HG03354 (cell line): ENCODE measurements around the gene ZNF367.

Experiments used
- ATAC-seq: cut with Tn5 transposase; IDR thresholded peaks from one replicate; pipeline ENCODE4 v1.9.1; 2021; ENCODE audit warnings: mild to moderate bottlenecking; ENCODE audit not compliant: unreplicated experiment, poor library complexity, severe bottlenecking

ZNF367 gene

DNA sequence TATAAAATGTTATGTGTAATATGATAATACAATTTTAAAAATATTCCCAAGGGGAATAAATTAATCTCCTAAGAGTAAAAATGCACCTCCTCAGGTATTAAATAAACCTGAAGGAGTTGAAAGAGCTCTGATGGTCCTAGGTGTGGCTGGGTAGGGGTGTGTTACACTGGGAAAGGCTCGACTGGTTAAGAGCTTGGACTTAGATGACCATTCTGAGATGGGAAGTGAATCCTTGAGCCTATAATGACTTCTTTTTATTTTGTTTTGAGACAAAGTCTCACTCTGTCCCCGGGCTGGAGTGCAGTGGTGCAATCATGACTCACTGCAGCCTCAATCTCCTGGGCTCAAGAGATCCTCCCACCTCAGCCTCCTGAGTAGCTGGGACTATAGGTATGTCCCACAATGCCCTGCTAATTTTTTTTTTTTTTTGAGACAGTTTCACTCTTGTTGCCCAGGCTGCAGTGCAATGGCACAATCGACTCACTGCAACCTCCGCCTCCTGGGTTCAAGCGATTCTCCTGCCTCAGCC is 22.6 kb upstream of the ZNF367 start:
- no peak for ATAC-seq

DNA sequence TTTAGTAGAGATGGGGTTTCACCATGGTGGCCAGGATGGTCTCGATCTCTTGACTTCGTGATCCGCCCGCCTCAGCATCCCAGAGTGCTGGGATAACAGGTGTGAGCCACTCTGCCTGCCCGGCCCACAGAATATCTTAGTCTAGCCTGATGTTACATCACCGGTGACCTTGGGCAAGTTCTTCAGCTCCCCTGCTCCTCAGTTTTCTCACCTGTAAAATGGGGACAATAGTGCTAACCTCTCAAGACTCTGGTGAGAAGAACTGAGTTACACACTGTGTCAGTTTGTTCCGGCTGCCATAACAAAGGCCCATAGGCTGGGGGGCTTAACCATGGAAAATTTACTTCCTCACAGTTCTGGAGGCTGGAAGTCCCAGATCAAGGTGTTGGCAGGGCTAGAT is 19.3 kb upstream of the ZNF367 start:
- ATAC-seq, result no peak

DNA sequence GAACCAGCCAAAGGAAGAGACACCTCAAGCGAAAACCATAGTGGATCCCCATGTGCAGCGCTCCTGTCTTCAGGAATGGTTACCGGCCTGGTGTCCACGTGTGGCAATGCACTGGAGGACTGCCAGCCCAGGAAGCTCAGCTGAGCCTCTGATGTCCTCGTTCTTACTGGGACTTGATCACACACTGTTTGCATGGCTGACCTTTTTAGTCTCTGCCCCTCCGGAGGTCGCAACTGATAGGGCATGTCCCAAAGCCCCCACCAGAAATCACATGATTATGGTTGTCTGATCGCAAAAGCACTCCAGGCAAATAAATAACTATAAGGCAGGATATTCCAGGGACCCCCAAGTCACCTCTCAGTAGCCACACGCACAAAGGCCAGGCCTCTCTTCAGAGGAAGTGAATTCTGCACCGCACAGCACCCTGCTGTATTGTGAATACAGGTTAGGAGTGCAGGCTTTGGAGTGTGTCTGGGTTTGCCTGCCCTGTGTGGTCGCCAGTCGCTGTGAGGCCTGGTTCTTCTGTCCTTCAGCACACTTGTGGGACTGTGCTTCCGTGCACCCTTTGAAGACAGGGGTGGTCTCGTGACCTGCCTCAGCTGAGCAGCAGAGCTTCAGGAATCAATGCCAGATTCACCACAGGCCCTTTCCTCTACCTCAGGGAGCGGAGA is 18.4 kb upstream of the ZNF367 start:
- no peak for ATAC-seq

DNA sequence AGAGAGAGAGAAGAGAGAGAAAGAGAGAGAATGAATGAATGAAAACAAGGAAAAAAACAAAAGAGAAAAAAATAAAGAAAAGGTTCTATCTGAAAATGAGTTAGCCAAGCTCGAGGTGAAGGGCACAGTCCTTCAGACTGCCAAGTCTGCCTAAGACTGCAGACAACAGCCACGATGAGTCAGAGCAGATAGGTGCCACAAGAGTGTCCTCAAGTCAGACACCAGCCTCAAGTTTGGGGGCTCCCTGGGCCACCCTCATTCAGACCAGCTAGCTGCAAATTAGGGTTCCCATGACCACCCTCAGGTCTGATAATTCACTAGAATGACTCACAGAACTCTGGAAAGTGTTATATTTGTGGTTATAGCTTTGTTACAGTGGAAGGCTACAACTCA is 17.9 kb upstream of the ZNF367 start:
- ATAC-seq, result no peak

DNA sequence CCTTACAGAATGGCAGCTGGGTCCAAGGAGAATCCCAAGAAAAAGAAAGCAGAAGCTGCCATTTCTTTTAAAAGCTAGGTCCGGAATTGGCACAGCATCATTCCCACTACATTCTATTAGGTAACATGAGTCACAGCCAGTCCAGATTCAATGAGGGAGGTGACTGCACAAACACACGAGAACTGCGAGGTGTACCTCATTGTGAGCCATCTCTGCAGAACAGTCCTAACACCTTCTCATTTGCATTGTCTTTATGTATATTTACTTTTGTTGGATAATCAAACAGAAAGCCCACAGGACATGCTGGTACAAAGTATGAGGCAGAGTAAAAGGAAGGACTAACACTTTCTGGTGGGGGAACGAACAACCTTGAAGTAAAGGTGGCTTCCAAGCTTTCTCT is 17.2 kb upstream of the ZNF367 start:
- no peak for ATAC-seq

DNA sequence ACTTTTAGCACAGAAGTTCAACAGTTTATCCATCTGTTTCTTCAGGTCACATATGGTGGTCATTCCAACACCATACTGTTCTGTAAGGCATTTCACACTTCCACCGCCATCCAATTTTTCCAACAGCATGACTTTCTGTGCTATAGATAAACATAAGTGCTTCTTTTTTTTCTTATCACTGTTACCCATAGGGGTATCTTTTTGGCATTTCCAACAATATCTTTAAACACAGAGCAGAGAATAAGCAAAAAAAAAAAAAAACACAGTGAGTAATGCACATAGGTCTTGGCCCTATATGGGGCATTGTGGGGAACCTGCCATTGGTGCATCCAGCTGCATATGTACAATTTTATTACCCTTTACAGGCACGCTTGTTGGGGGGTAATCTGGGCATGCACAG is 12.2 kb upstream of the ZNF367 start:
- ATAC-seq, result no peak

DNA sequence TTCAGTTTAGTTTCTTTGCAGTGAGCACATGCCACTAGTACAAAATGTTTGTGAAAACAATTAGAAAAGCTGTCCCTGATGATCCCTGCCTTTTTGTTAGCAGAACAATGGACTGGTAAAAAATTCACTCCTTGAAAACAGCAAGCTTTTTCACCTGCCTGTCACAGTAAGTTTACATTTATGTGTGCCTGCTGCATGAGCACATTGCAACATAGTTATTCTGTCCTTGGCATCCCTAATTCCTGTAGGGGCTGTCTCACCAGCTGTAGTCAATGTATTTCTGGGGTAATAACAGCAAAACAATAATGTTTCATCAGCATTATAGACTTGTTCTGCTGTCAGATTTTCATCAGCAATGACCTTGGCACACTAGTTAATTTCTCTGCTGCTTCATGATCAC is 11.6 kb upstream of the ZNF367 start:
- no peak for ATAC-seq

DNA sequence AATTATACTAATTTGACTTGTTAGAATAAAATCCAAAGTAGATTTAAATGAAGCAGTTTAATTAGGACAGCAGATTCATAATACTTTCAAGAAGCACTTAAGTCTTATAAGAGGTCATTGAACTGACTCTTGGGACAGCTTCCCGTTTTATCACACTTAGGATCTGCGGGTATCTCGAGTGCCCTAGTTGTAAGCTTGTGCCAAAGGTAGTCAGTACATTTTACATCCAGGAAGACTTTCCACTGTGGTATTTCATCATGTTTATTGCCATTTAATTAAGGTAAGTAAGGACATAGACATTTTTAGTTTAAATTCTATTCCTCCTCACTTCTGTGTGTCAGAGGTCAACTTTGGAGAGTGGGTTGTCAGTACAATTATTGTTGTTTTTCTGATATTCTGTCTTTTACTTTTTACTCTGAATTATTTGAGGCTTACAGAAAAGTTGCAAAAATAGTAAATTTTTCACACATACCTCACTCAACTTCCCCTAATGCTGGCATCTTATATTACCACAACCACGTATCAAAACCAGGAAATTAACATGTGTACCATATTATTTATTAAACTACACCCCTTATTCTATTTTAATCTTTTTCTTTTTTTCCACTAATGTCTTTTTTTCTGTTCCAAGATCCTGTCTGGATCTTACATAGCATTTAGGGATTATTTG is 7.5 kb upstream of the ZNF367 start:
- no peak for ATAC-seq

DNA sequence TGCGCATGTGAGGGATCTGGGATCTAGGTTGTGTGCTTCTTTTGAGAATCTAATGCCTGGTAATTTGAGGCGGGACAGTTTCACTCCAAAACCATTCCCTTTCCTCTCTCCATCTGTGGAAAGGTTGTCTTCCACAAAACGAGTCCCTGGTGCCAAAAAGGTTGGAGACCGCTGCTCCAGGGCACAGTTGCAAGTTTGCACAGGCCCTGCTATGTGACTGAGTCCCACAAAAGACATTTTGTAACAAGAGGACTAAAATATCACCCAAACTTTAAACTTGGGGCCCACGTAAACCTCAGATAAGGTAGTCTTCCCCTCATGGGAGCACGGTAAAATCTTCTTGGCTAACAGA is 5.8 kb upstream of the ZNF367 start:
- ATAC-seq, result no peak

DNA sequence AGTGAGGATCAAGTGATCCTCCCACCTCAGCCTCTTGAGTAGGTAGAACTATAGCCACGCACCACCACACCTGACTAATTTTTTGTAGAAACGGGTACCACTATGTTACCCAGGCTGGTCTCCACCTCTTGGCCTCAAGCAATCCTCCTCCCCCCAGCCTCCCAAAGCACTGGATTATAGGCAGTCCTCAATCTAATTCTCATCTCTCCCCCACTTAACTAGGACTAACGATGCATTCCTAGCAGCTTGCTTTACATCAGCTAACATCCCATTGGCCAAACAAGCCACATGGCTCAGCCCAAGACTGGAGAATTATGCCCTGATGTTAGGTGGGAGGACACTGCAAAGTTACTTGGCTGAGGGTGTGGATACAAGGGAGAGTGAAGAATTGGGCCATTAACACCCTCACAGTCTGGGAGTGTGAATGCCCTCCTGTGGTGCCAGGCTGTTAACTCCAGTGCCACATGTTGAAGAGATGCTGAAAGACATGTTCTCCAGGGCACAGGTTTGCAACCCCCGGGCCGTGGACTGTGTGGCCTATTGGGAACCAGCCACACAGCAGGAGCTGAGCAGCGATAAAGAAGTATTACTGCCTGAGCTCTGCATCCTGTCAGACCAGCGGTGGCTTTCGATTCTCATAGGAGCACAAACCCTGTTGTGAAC is 5.3 kb upstream of the ZNF367 start:
- ATAC-seq, result no peak

DNA sequence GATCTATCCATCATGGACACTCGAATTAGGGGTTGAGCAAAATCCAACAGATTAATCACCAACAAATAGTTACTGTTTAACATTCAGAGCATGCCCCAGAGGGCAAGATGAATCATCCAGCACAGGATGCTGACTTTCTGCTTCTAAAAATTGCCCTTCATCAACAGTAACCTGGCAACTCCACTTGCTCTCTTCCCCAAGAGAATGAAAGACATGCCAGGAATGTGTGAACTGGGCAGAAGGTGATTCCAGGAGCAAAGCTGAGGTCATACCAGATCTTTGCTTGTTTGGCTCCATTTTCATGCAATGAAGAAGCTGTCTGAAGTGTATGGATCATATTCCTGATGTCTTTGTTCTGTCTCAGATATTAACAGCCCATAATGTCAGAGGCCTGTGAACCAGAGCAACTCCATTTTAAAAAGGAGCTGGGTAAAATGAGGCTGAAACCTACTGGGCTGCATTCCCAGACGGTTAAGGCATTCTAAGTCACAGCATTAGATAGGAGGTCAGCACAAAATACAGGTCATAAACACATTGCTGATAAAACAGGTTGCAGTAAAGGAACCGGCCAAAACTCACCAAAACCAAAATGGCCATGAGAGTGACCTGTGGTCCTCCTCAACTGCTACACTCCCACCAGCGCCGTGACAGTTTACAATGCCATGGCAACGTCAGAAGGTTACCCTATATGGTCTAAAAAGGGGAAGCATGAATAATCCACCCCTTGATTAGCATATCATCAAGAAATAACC is 2.5 kb upstream of the ZNF367 start:
- ATAC-seq, result no peak

DNA sequence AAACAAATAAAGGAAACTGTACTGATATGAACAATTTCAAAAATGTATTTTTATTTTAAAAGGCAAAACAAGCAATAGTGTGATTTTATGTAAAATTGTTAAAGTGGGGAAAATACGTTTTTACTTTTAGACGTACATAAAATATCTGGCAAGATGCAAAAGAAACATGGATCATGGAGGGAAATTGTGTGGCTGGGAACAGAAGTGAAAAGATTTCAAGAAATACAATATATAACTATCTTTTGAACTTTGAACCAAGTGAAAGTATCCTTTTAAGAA is 1.5 kb upstream of the ZNF367 start:
- ATAC-seq, result no peak

DNA sequence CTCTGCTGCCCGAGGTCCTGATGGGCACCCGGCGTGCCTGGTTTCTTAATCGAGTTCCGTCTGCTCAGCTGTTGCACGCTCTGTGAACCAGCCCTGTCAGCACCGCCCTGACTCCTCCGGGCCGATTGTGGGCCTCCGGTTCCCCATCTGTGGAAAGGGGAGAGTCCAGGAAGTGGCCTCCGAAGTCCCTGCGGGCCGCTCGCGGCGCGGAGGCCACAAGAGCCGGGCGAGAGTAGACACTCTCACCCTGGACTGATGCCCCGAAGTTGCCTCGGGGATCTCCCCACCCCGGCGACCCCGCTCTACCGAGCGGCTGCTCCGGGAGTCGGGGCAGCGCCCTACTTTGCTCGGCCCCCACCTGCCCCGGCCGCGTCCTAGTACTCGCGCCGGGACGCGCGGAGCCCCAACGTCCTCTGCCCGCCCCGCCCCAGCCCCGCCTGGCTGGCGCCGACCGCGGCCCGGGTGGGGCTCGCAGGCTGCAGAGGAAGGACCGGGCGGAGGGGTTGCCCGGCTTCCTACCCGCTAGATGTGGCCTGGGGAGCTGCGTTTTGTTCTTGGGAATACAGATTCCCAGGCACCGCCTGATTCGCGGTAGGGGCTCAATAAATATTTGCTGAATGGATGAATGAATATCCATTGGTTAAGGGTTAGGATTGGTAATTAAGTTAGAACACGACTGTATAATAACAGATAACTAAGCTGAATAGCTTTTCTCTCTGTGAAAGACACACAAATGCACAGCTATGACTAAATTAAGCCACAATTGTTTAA is 935 bp upstream of the ZNF367 start:
- ATAC-seq, result peak; percentile 36

DNA sequence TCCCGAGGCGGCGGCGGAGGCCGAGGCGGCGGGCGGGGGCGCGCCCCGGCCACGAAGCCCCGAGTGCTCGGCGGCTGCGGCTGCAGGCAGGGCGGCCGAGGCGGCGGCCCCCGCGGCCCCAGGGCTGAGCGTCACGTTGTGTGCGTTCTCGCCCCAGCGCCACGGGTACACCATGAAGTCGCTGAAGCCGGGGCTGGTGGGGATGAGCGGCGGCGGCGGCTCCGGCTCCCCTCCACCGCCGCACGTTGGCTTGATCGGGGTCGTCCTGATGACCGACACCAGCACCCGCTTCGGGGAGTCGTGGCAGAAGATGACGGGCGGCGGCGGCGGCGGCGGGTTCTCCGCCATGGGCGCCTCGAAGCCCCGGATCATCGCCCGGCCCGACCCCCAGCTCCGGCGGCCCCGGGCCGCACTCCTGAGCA is 498 bp downstream of the ZNF367 start:
- ATAC-seq, result peak; percentile 1

DNA sequence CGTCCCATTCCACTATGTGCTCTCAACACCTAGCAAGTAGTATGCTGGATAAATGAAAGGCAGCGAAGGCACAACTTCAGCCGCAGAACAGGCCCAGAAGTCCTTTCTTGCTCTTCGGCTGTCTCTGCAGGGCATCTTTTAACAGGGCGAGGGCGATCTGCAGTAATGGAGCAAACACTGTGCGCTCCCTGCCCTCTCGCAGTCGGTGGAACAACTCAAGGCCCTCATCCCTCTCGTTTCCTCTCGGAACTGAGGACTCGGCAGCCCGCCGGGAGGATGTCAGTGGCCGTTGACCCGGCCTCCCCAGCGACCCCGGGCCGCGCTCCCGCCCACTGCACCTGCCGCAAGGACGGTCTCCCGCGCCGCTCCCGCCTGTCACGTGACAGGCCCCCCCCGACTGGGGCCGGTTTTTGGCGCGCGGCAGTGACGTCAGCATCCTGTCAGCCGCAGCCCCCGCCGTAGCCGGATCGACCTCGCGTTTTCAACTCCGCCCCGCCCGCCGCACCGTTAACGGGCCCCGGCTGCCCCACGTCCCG is 1.1 kb downstream of the ZNF367 start:
- ATAC-seq, result peak; percentile 25

DNA sequence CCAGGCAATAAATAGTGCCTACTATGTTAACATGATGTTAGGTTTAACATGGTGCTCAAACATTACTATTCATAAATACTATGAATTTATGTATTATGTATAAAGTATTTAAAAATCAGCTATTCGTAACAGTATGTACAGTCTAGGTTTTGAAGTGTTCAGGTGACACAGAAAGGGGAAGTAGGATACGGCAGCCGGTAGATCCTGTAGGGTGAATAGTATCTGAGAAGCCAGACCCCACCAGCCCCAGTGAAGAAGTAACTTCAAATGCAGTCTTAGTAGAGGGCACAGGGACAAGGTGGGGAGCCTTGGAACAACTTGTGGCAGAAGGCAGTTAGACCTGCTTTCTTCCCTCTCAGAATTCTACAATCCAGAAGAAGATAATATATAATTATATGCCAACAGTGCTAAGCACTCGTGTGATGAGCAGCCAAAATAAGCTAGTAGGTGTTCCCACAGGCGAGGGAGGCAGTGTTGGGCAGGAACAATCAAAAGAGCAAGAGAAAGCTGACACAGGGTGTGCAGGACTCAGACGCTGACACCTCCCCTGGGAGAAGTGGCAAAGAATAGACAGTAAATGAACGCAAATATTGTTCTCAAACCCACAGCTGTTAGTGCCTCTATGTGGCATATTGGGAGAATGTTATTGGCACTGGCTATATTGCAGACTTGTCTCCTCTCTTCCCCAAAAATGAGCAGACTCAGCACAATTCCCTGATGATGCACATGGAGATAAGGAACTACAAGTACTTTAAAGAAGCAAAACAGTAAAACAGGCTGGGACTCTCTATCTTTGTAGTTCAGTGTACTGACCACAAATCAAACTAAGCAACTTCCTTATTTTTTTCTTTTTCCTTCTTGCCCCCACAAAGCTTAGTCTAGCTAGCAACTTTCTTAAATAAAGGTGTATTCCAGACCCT is 4.6 kb downstream of the ZNF367 start:
- ATAC-seq, result peak; percentile 33

DNA sequence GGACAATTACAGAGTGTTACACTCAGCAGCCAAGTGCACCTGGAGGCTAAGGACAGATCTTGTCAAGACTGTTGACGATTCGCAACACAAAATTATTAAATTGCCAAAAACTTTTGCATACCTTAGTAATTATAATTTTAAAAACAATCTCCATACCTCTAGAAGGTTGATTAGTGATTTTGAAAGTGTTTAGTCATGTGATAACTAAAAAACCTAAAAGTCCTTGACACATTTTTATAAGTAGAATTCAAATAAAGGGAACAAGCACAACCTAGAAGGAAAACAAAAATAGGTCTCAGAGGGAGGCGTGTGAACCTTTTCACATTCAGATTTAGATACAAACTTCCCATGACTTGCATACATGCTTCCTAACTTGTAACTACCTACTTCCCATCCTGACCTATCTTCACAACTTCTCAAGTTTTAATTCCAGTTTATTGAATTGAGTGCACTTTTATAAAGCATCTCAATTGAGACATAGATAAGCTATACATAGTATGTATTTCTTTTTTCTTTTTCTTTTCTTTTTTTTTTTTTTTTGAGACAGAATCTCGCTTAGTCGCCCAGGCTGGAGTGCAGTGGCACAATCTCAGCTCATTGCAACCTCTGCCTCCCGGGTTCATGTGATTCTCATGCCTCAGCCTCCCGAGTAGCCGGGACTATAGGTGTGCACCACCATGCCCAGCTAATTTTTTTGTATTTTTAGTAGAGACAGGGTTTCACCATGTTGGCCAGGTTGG is 5.8 kb downstream of the ZNF367 start:
- no peak for ATAC-seq
